K562 (cell line): Measurements from ENCODE around the gene TFB2M. TPM values are rescaled to one million over a fixed set of nuclear protein-coding genes. Genes with fewer than 3 reads are reported as not detected.
A peak's percentile ranks its signal among the peaks of the same experiment; 100 is the strongest.

Source experiments
- ARID1B ChIP-seq: fragments of 450-650 bp; IDR thresholded peaks from 2 replicates; pipeline ENCODE4 v1.6.1; 2016; ENCODE audit warnings: antibody characterized with exemption, mild to moderate bottlenecking, inconsistent platforms
- BCL6 ChIP-seq: fragments of 250-450 bp; sonication (Bioruptor Pico); IDR thresholded peaks from 2 replicates; pipeline ENCODE4 v1.4.0; 2020
- CLOCK ChIP-seq: fragments of 250-450 bp; sonication (Bioruptor Pico); IDR thresholded peaks from 2 replicates; pipeline ENCODE4 v1.4.0; 2020; ENCODE audit warnings: mild to moderate bottlenecking, moderate library complexity, borderline replicate concordance
- FOXJ2 ChIP-seq: fragments of 200-800 bp; sonication (Bioruptor generic); IDR thresholded peaks from 2 replicates; pipeline ENCODE4 v1.6.1; 2016; ENCODE audit warnings: missing genetic modification characterization, missing compliant biosample characterization
- GATA2 ChIP-seq: sonication (generic); formaldehyde crosslinking; IDR thresholded peaks from 2 replicates; pipeline ENCODE4 v1.4.0; 2020; ENCODE audit warnings: mild to moderate bottlenecking, missing genetic modification reagents
- HDAC2 ChIP-seq: fragments of 450-650 bp; IDR thresholded peaks from 2 replicates; pipeline ENCODE4 v1.6.1; 2016; ENCODE audit warnings: mild to moderate bottlenecking
- HOXB6 ChIP-seq: fragments of 250-450 bp; sonication (Bioruptor Pico); IDR thresholded peaks from 2 replicates; pipeline ENCODE4 v1.5.1; 2022; ENCODE audit warnings: mild to moderate bottlenecking, borderline replicate concordance
- MTA1 ChIP-seq: fragments of 450-650 bp; IDR thresholded peaks from 2 replicates; pipeline ENCODE4 v1.6.1; 2017; ENCODE audit warnings: borderline replicate concordance
- MTA3 ChIP-seq: fragments of 450-650 bp; formaldehyde crosslinking; IDR thresholded peaks from 2 replicates; pipeline ENCODE4 v1.6.1; 2017; ENCODE audit warnings: mild to moderate bottlenecking, borderline replicate concordance
- MYC ChIP-seq, 2 experiments: fragments of 250-450 bp in 1 of 2; sonication (Bioruptor Pico) in 1 of 2; IDR thresholded peaks; 2 replicates each; pipeline versions ENCODE4 v1.5.1 to v1.6.1; 2012 to 2021; ENCODE audit warnings: low read depth in 2 of 2, borderline replicate concordance in 1 of 2, improper control_type of control experiment in 1 of 2, low read length in 1 of 2, mild to moderate bottlenecking in 1 of 2, moderate library complexity in 1 of 2
- RB1 ChIP-seq: fragments of 450-650 bp; IDR thresholded peaks from 2 replicates; pipeline ENCODE4 v1.6.1; 2017; ENCODE audit warnings: low read depth, mild to moderate bottlenecking
- RFX5 ChIP-seq: IDR thresholded peaks from 2 replicates; pipeline ENCODE4 v1.6.1; 2011; ENCODE audit warnings: low read depth, mild to moderate bottlenecking, improper control_type of control experiment, low read length
- STAG1 ChIP-seq: sonication (generic); formaldehyde crosslinking; IDR thresholded peaks from 2 replicates; pipeline ENCODE4 v1.5.0; 2020; ENCODE audit warnings: missing genetic modification reagents, borderline replicate concordance
- TAF9B ChIP-seq: fragments of 450-650 bp; IDR thresholded peaks from 2 replicates; pipeline ENCODE4 v1.6.1; 2018; ENCODE audit warnings: mild to moderate bottlenecking; ENCODE audit not compliant: partially characterized antibody
- TRIM24 ChIP-seq, 2 experiments: fragments of 450-650 bp; IDR thresholded peaks; 2 replicates each; pipeline ENCODE4 v1.6.1; 2016
- ZBTB49 ChIP-seq: sonication (generic); formaldehyde crosslinking; IDR thresholded peaks from 2 replicates; pipeline ENCODE4 v1.8.0; 2022; ENCODE audit warnings: missing genetic modification reagents, mild to moderate bottlenecking, borderline replicate concordance
- ZNF592 ChIP-seq: fragments of 450-650 bp; IDR thresholded peaks from 2 replicates; pipeline ENCODE4 v1.6.1; 2017; ENCODE audit warnings: antibody characterized with exemption, mild to moderate bottlenecking
- ZNF644 ChIP-seq: fragments of 200-800 bp; sonication (Bioruptor generic); IDR thresholded peaks from 2 replicates; pipeline ENCODE4 v1.6.1; 2016; ENCODE audit warnings: low read depth, missing genetic modification characterization, missing compliant biosample characterization
- polyA plus RNA-seq, 8 experiments: library from polyadenylated mRNA; depleted of rRNA in 4 of 8; stranded (reverse) in 5 of 8; unstranded in 3 of 8; fragments of >200 nt; fragmentation: Nextera tagmentation in 2 of 8; fragmentation: Illumina TruSeq in 1 of 8; extraction: Ambion mirVana in 2 of 8; extraction: Trizol in 1 of 8; gene quantifications; 2 replicates each; pipeline versions ENCODE4 v1.2.1 to v1.2.3, GENCODE V29; 2011 to 2014; ENCODE audit warnings: inconsistent platforms in 1 of 8, missing spikeins in 1 of 8
- total RNA-seq, 7 experiments: library from RNA; depleted of rRNA in 6 of 7; stranded (reverse); fragments of >200 nt in 6 of 7; fragmentation: Illumina TruSeq in 2 of 7; extraction: Trizol in 2 of 7; gene quantifications; 2 replicates each; pipeline versions ENCODE4 v1.2.1 to v1.2.3, GENCODE V29; 2011 to 2021; ENCODE audit warnings: low replicate concordance in 1 of 7

TFB2M gene
- total and polyA plus RNA-seq, 9 of the 15 experiments (the other 6 are each of a cell fraction or from before 2014, with no cell fraction given) = 55.1 to 162 (median 70.6) TPM

- TF ChIP-seq CLOCK (CRISPR knock-in tag) = no peak
- 0 out of 2 replicates have a peak, but pooled peaks have one; percentile 34 for TF ChIP-seq MYC (IDR thresholded peaks at IDR 0.05; ENCODE audit: low read depth, low read length)
- no peak for TF ChIP-seq MYC (CRISPR knock-in tag; IDR thresholded peaks at IDR 0.05; ENCODE audit: borderline replicate concordance, low read depth)
- peak; percentile 38 for TF ChIP-seq TAF9B
- TF ChIP-seq RB1 = no peak
- TF ChIP-seq ARID1B = peak; percentile 43; the same call in 1 of the 2 replicates
- TF ChIP-seq STAG1 (CRISPR knock-in tag) = no peak
- no peak for TF ChIP-seq ZBTB49
- TF ChIP-seq ZNF592 = peak; percentile 58
- TF ChIP-seq TRIM24 (IDR thresholded peaks at IDR 0.05) = no peak
- peak; percentile 67 for TF ChIP-seq FOXJ2
- TF ChIP-seq MTA1 = peak; percentile 17; the same call in 1 of the 2 replicates
- TF ChIP-seq ZNF644 (tag) = peak; percentile 68
- TF ChIP-seq HOXB6 = no peak
- no peak for TF ChIP-seq MTA3
- 0 out of 2 replicates have a peak, but pooled peaks have one; percentile 52 for TF ChIP-seq BCL6 (CRISPR knock-in tag)
- TF ChIP-seq GATA2 (CRISPR knock-in tag) = no peak
- 0 out of 2 replicates have a peak, but pooled peaks have one; percentile 16 for TF ChIP-seq RFX5
- 0 out of 2 replicates have a peak, but pooled peaks have one; percentile 24 for TF ChIP-seq HDAC2
Measured at GRCh38 chr1:246569248-246570238, 3.5 kb upstream of the TFB2M start (continued).
